Neural progenitor cell (in vitro differentiated cells): ENCODE data around the gene KASH5. TPM values are rescaled to one million over a fixed set of nuclear protein-coding genes. Genes with fewer than 3 reads are reported as not detected.
"Not testable (repeated sequence)": the region's sequence is repeated elsewhere in the genome, so short reads cannot be mapped to it uniquely, and the experiment has no call there.

Experiments used
- DNase-seq: peaks from one replicate; pipeline ENCODE4 v3.0.0-alpha.2; 2016; ENCODE audit warnings: low spot score
- H2AFZ ChIP-seq: fragments of 200-600 bp; sonication (generic); replicated peaks from 2 replicates; pipeline ENCODE4 v1.6.1; 2016; ENCODE audit warnings: antibody characterized with exemption
- H3F3A ChIP-seq: fragments of 200-600 bp; sonication (generic); 2 replicates; pipeline ENCODE4 v1.6.1; 2016; ENCODE audit warnings: antibody characterized with exemption, low read depth
- H3K27ac ChIP-seq: fragments of 200-600 bp; sonication (generic); 2 replicates; pipeline ENCODE4 v1.5.1; 2016; ENCODE audit warnings: mild to moderate bottlenecking
- H3K27me3 ChIP-seq: fragments of 200-600 bp; sonication (generic); 2 replicates; pipeline ENCODE4 v1.6.1; 2016; ENCODE audit warnings: mild to moderate bottlenecking, moderate library complexity
- H3K36me3 ChIP-seq: fragments of 200-600 bp; sonication (generic); 2 replicates; pipeline ENCODE4 v1.5.1; 2016
- H3K4me1 ChIP-seq: fragments of 200-600 bp; sonication (generic); 2 replicates; pipeline ENCODE4 v1.6.1; 2016; ENCODE audit warnings: mixed run types
- H3K4me2 ChIP-seq: fragments of 200-600 bp; sonication (generic); 2 replicates; pipeline ENCODE4 v1.6.1; 2016
- H3K4me3 ChIP-seq: fragments of 200-600 bp; sonication (generic); 2 replicates; pipeline ENCODE4 v1.5.1; 2016
- H3K79me2 ChIP-seq: fragments of 200-600 bp; sonication (generic); 2 replicates; pipeline ENCODE4 v1.6.1; 2016; ENCODE audit warnings: low read depth
- H3K9ac ChIP-seq: fragments of 200-600 bp; sonication (generic); 2 replicates; pipeline ENCODE4 v1.6.1; 2016
- H3K9me3 ChIP-seq: fragments of 200-600 bp; sonication (generic); 2 replicates; pipeline ENCODE4 v1.5.1; 2016; ENCODE audit warnings: low read depth
- H4K20me1 ChIP-seq: fragments of 200-600 bp; sonication (generic); 2 replicates; pipeline ENCODE4 v1.6.1; 2016; ENCODE audit warnings: low read depth
- H3K27ac Mint-ChIP-seq: 3 replicates; pipeline ENCODE4 v1.8.0; 2021; ENCODE audit warnings: mixed read lengths
- H3K27me3 Mint-ChIP-seq: 2 replicates; pipeline ENCODE4 v1.8.0; 2022; ENCODE audit warnings: low read depth, mild to moderate bottlenecking, inconsistent platforms, moderate library complexity, mixed read lengths; ENCODE audit not compliant: insufficient read depth
- H3K36me3 Mint-ChIP-seq: 3 replicates; pipeline ENCODE4 v1.8.0; 2021; ENCODE audit warnings: mixed read lengths
- H3K4me1 Mint-ChIP-seq: 3 replicates; pipeline ENCODE4 v1.8.0; 2021; ENCODE audit warnings: mixed read lengths
- H3K4me3 Mint-ChIP-seq: 3 replicates; pipeline ENCODE4 v1.8.0; 2021; ENCODE audit warnings: mild to moderate bottlenecking, moderate library complexity, mixed read lengths
- H3K9me3 Mint-ChIP-seq: 3 replicates; pipeline ENCODE4 v1.8.0; 2020; ENCODE audit warnings: mixed read lengths
- EZH2 ChIP-seq: fragments of 200-600 bp; sonication (generic); IDR thresholded peaks from 2 replicates; pipeline ENCODE4 v1.6.1; 2017; ENCODE audit warnings: antibody characterized with exemption, mild to moderate bottlenecking, moderate library complexity
- EZH2phosphoT487 ChIP-seq: fragments of 200-600 bp; sonication (generic); IDR thresholded peaks from 2 replicates; pipeline ENCODE4 v1.6.1; 2017; ENCODE audit warnings: antibody characterized with exemption
- total RNA-seq: library from RNA; depleted of rRNA; stranded (reverse); fragments of >200 nt; gene quantifications from 2 replicates; pipeline ENCODE4 v1.2.3, GENCODE V29; 2015; ENCODE audit warnings: low replicate concordance
- TF ChIP-seq, protein P1 (sequence below): fragments of 200-600 bp; sonication (generic); IDR thresholded peaks from 2 replicates; pipeline ENCODE4 v1.5.1; 2017; ENCODE audit warnings: antibody characterized with exemption, mild to moderate bottlenecking

Gene KASH5
- total RNA-seq, 1 donor from 2014 or later = not detected

DNA sequence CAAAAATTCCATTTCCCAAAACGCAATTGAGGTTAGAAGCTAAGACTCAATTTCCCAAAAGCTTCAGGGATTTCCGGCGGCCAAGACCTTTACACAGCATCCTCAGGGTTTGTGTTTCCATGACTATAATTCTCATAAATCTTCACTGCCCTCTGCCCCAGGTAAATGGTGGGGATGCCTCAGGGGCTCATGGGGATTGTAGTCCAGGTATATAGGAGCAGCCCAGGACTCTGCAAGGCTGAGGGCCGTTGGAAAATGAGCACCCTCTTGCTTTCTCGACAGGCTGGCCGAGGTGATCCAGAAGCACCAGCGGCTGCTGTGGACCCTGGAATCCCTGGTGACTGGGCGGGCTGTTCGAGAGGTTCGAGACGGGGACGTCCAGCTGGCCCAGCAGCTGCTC lies 71.3 kb downstream of the KASH5 start:
- H3K27me3 Mint-ChIP-seq = no peaks in the 10 kb centered on the region
- no peaks in the 10 kb centered on the region for H3K9me3 ChIP-seq
- no peaks in the 10 kb centered on the region for H3K4me1 ChIP-seq
- no peaks in the 10 kb centered on the region for H3K4me1 Mint-ChIP-seq
- peaks cover 6% of the 10 kb centered on the region for H3K79me2 ChIP-seq
- peaks cover 6% of the 10 kb centered on the region for H3K36me3 Mint-ChIP-seq
- no peak for DNase-seq
- no peaks in the 10 kb centered on the region for H3K27me3 ChIP-seq
- no peak overlapping the region for H3K9ac ChIP-seq
- H3K36me3 ChIP-seq = no peaks in the 10 kb centered on the region
- H3K4me3 ChIP-seq = no peak overlapping the region
- H3K27ac ChIP-seq = no peak overlapping the region
- H3K27ac Mint-ChIP-seq = no peak overlapping the region
- H4K20me1 ChIP-seq = no peaks in the 10 kb centered on the region
- H2AFZ ChIP-seq = no peak overlapping the region
- H3K9me3 Mint-ChIP-seq = no peaks in the 10 kb centered on the region
- no peak for TF ChIP-seq EZH2phosphoT487
- TF ChIP-seq EZH2 = no peak
- peaks cover under 1% of the 10 kb centered on the region for H3F3A ChIP-seq
- H3K4me2 ChIP-seq = no peak overlapping the region
- no peak overlapping the region for H3K4me3 Mint-ChIP-seq

DNA sequence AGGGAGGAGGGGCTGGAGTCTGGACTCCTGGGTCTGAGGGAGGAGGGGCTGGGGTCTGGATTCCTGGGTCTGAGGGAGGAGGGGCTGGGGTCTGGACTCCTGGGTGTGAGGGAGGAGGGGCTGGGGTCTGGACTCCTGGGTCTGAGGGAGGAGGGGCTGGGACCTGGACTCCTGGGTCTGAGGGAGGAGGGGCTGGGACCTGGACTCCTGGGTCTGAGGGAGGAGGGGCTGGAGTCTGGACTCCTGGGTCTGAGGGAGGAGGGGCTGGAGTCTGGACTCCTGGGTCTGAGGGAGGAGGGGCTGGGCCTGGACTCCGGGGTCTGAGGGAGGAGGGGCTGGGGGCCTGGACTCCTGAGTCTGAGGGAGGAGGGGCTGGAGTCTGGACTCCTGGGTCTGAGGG lies 73.1 kb downstream of the KASH5 start:
- not testable (repeated sequence) for H3K4me3 ChIP-seq, H3K4me3 Mint-ChIP-seq, H3K4me1 ChIP-seq, H3K9ac ChIP-seq, H3K36me3 Mint-ChIP-seq, H3K9me3 ChIP-seq, H3K4me2 ChIP-seq, H3K27me3 ChIP-seq, H3K36me3 ChIP-seq, H2AFZ ChIP-seq, H3K79me2 ChIP-seq, H4K20me1 ChIP-seq, H3F3A ChIP-seq, H3K27ac Mint-ChIP-seq, H3K27ac ChIP-seq, H3K9me3 Mint-ChIP-seq, H3K4me1 Mint-ChIP-seq, DNase-seq, H3K27me3 Mint-ChIP-seq

DNA sequence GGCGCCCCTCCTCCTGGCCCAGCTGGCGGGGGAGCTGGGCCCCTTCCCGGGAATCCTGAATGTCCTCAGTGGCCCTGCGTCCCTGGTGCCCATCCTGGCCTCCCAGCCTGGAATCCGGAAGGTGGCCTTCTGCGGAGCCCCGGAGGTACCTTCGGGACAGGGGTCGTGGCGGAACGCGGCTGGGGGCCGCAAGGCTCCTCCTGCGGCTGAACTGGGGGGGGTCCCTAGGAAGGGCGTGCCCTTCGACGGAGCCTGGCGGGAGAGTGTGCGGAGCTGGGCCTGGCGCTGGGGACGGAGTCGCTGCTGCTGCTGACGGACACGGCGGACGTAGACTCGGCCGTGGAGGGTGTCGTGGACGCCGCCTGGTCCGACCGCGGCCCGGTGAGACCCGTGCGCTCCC lies 73.6 kb downstream of the KASH5 start:
- Histone ChIP-seq H3K4me1 (no peaks in the 10 kb centered on the region), H3F3A (no peaks in the 10 kb centered on the region), H4K20me1 (no peaks in the 10 kb centered on the region), H3K27ac (no peak overlapping the region), H3K4me3 (no peak overlapping the region), H2AFZ (no peak overlapping the region), H3K9ac (no peak overlapping the region), H3K27me3 (no peaks in the 10 kb centered on the region), H3K4me2 (no peak overlapping the region), H3K79me2 (no peaks in the 10 kb centered on the region), H3K9me3 (no peaks in the 10 kb centered on the region), H3K36me3 (no peaks in the 10 kb centered on the region)
- Mint-ChIP-seq H3K4me3 (no peak overlapping the region), H3K27me3 (no peaks in the 10 kb centered on the region), H3K4me1 (no peaks in the 10 kb centered on the region), H3K27ac (no peak overlapping the region), H3K9me3 (no peaks in the 10 kb centered on the region), H3K36me3 (peaks cover 6% of the 10 kb centered on the region)
- no peak for DNase-seq
- TF ChIP-seq, protein P1, sequence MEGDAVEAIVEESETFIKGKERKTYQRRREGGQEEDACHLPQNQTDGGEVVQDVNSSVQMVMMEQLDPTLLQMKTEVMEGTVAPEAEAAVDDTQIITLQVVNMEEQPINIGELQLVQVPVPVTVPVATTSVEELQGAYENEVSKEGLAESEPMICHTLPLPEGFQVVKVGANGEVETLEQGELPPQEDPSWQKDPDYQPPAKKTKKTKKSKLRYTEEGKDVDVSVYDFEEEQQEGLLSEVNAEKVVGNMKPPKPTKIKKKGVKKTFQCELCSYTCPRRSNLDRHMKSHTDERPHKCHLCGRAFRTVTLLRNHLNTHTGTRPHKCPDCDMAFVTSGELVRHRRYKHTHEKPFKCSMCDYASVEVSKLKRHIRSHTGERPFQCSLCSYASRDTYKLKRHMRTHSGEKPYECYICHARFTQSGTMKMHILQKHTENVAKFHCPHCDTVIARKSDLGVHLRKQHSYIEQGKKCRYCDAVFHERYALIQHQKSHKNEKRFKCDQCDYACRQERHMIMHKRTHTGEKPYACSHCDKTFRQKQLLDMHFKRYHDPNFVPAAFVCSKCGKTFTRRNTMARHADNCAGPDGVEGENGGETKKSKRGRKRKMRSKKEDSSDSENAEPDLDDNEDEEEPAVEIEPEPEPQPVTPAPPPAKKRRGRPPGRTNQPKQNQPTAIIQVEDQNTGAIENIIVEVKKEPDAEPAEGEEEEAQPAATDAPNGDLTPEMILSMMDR = no peak
- TF ChIP-seq EZH2 (no peak), EZH2phosphoT487 (no peak)

DNA sequence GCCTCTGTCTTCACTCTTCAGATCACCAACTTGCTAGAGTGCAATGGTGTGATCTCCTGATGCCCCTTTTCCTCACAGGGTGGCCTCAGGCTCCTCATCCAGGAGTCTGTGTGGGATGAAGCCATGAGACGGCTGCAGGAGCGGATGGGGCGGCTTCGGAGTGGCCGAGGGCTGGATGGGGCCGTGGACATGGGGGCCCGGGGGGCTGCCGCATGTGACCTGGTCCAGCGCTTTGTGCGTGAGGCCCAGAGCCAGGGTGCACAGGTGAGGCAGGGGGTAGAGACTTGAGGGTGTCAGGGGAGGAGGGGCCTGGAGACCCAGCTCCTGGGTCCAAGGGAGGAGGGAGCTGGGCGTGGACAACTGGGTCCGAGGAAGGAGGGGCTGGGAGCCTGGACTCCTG lies 74.4 kb downstream of the KASH5 start:
- Mint-ChIP-seq H3K9me3 (no peaks in the 10 kb centered on the region), H3K36me3 (peaks cover 4% of the 10 kb centered on the region), H3K4me1 (no peaks in the 10 kb centered on the region), H3K27ac (no peak overlapping the region), H3K4me3 (no peak overlapping the region), H3K27me3 (no peaks in the 10 kb centered on the region)
- no peak overlapping the region for H2AFZ ChIP-seq
- no peaks in the 10 kb centered on the region for H3K36me3 ChIP-seq
- H3F3A ChIP-seq = no peaks in the 10 kb centered on the region
- no peak for DNase-seq
- H4K20me1 ChIP-seq = no peaks in the 10 kb centered on the region
- no peaks in the 10 kb centered on the region for H3K9me3 ChIP-seq
- H3K4me2 ChIP-seq = no peak overlapping the region
- H3K4me3 ChIP-seq = no peak overlapping the region
- no peaks in the 10 kb centered on the region for H3K79me2 ChIP-seq
- no peaks in the 10 kb centered on the region for H3K4me1 ChIP-seq
- H3K27me3 ChIP-seq = no peaks in the 10 kb centered on the region
- no peak overlapping the region for H3K9ac ChIP-seq
- TF ChIP-seq, protein P1 = no peak
- TF ChIP-seq EZH2 = no peak
- no peak overlapping the region for H3K27ac ChIP-seq
